ENCODE results near the gene NTRK1.

DNA sequence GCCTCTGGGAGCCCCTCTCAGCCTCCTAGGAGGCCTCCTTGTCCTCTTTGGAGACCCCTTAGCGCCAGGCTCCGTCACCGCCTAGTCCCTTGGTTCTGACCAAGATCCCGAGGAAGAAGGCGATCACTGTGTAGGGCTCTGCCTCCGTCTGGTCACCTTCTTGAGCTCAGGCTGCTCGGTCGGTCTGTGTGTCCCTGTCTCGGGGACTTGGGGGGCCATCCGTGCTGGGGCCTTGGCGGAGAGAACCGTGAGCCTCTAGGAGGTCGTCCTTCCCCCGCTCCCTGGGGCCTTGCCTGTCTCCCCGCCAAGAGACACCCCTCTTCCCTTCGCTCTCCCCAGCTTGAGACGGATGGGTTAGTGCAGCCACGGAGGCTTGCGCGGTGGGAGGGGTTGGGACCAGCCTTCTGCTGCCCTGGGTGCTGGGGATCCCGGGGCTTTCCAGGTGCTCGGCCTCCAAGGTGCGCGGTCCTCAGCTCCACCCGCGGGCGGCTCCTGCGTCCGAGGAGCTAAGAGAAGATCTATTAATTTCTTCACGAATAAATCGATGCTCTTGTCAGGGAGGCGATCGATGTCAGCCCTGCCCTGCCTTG, 1.0 kb upstream of the NTRK1 start:
- TF ChIP-seq, protein P1, sequence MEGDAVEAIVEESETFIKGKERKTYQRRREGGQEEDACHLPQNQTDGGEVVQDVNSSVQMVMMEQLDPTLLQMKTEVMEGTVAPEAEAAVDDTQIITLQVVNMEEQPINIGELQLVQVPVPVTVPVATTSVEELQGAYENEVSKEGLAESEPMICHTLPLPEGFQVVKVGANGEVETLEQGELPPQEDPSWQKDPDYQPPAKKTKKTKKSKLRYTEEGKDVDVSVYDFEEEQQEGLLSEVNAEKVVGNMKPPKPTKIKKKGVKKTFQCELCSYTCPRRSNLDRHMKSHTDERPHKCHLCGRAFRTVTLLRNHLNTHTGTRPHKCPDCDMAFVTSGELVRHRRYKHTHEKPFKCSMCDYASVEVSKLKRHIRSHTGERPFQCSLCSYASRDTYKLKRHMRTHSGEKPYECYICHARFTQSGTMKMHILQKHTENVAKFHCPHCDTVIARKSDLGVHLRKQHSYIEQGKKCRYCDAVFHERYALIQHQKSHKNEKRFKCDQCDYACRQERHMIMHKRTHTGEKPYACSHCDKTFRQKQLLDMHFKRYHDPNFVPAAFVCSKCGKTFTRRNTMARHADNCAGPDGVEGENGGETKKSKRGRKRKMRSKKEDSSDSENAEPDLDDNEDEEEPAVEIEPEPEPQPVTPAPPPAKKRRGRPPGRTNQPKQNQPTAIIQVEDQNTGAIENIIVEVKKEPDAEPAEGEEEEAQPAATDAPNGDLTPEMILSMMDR (IDR thresholded peaks at IDR 0.05): no peak
- no peak for TF ChIP-seq POLR2A (IDR thresholded peaks at IDR 0.05)

Measured in testis (tissue), 2 donors.